Loucy (cell line): Measurements from ENCODE around the gene SMOC1.

Experiments
- EZH2phosphoT487 ChIP-seq: fragments of 200-600 bp; IDR thresholded peaks from 2 replicates; pipeline ENCODE4 v1.6.1; 2018; ENCODE audit warnings: antibody characterized with exemption, mild to moderate bottlenecking, moderate library complexity, borderline replicate concordance
- TF ChIP-seq, protein P1 (sequence below): fragments of 200-600 bp; sonication (generic); conservative IDR thresholded peaks from 2 replicates; pipeline ENCODE4 v1.5.1; 2014; ENCODE audit warnings: mild to moderate bottlenecking, antibody characterized with exemption, low read length

DNA sequence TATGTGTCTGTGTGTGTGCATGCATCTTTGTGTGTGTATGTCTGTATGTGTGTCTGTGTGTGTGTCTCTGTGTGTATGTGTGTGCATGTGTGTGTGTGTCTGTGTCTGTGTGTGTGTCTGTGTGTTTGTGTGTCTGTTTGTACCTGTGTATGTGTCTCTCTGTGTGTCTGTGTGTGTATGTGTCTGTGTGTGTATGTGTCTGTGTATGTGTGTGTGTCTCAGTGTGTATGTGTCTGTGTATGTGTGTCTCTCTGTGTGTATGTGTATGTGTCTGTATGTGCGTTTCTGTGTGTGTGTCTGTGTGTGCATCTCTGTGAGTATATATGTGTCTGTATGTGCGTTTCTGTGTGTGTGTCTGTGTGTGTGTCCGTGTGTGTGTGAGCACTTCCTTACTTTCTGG is 39.6 kb upstream of the SMOC1 start:
- TF ChIP-seq, protein P1, sequence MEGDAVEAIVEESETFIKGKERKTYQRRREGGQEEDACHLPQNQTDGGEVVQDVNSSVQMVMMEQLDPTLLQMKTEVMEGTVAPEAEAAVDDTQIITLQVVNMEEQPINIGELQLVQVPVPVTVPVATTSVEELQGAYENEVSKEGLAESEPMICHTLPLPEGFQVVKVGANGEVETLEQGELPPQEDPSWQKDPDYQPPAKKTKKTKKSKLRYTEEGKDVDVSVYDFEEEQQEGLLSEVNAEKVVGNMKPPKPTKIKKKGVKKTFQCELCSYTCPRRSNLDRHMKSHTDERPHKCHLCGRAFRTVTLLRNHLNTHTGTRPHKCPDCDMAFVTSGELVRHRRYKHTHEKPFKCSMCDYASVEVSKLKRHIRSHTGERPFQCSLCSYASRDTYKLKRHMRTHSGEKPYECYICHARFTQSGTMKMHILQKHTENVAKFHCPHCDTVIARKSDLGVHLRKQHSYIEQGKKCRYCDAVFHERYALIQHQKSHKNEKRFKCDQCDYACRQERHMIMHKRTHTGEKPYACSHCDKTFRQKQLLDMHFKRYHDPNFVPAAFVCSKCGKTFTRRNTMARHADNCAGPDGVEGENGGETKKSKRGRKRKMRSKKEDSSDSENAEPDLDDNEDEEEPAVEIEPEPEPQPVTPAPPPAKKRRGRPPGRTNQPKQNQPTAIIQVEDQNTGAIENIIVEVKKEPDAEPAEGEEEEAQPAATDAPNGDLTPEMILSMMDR: no peak
- no peak for TF ChIP-seq EZH2phosphoT487
